Progenitor cell of endocrine pancreas (in vitro differentiated cells): ENCODE results near the gene EML4. TPM values are rescaled to one million over a fixed set of nuclear protein-coding genes. Genes with fewer than 3 reads are reported as not detected.
A peak's percentile ranks its signal among the peaks of the same experiment; 100 is the strongest.

ENCODE experiments used
- DNase-seq: peaks from one replicate; pipeline ENCODE4 v3.0.0; 2021; ENCODE audit warnings: low spot score; ENCODE audit not compliant: unreplicated experiment
- H3K27ac Mint-ChIP-seq: 2 replicates; pipeline ENCODE4 v1.8.0; 2021; ENCODE audit warnings: mild to moderate bottlenecking, moderate library complexity, mixed read lengths
- H3K27me3 Mint-ChIP-seq: 2 replicates; pipeline ENCODE4 v1.8.0; 2021; ENCODE audit warnings: mixed read lengths
- H3K36me3 Mint-ChIP-seq: 2 replicates; pipeline ENCODE4 v1.8.0; 2022; ENCODE audit warnings: mixed read lengths; ENCODE audit not compliant: insufficient read depth
- H3K4me1 Mint-ChIP-seq: 2 replicates; pipeline ENCODE4 v1.8.0; 2021; ENCODE audit warnings: low read depth, mixed read lengths
- H3K4me3 Mint-ChIP-seq: 2 replicates; pipeline ENCODE4 v1.8.0; 2021; ENCODE audit warnings: low read depth, mild to moderate bottlenecking, moderate library complexity, mixed read lengths
- H3K9me3 Mint-ChIP-seq: 2 replicates; pipeline ENCODE4 v1.8.0; 2021; ENCODE audit warnings: low read depth, mixed read lengths
- CTCF ChIP-seq: fragments of 200-600 bp; sonication (generic); IDR thresholded peaks from one replicate; pipeline ENCODE4 v1.5.0; 2021; ENCODE audit warnings: antibody characterized with exemption, mild to moderate bottlenecking; ENCODE audit not compliant: unreplicated experiment
- total RNA-seq: library from RNA; stranded (reverse); gene quantifications from 2 replicates; pipeline ENCODE4 v1.2.1, GENCODE V29; 2021

Gene EML4
- total RNA-seq, 1 donor from 2014 or later, result 75.7 TPM

GRCh38 chr2:42363413-42363812 is 194.3 kb downstream of the EML4 start:
- Mint-ChIP-seq H3K36me3 (no peaks in the 10 kb centered on the region), H3K27ac (peak overlapping the region; percentile 56), H3K4me1 (peaks cover 25% of the 10 kb centered on the region), H3K9me3 (no peaks in the 10 kb centered on the region), H3K27me3 (peaks cover 2% of the 10 kb centered on the region), H3K4me3 (no peak overlapping the region)
- no peak for DNase-seq
- TF ChIP-seq CTCF, result no peak

GRCh38 chr2:42364658-42365057 is 195.5 kb downstream of the EML4 start:
- DNase-seq, result no peak
- TF ChIP-seq CTCF, result no peak
- H3K4me3 Mint-ChIP-seq, result no peak overlapping the region
- H3K27ac Mint-ChIP-seq, result peak overlapping the region; percentile 37
- H3K27me3 Mint-ChIP-seq, result peaks cover 2% of the 10 kb centered on the region
- H3K9me3 Mint-ChIP-seq, result no peaks in the 10 kb centered on the region
- peaks cover 28% of the 10 kb centered on the region for H3K4me1 Mint-ChIP-seq
- no peaks in the 10 kb centered on the region for H3K36me3 Mint-ChIP-seq

GRCh38 chr2:42366411-42366810 is 197.3 kb downstream of the EML4 start:
- no peak overlapping the region for H3K4me3 Mint-ChIP-seq
- H3K36me3 Mint-ChIP-seq, result no peaks in the 10 kb centered on the region
- DNase-seq, result no peak
- H3K9me3 Mint-ChIP-seq, result no peaks in the 10 kb centered on the region
- peaks cover 26% of the 10 kb centered on the region for H3K4me1 Mint-ChIP-seq
- TF ChIP-seq CTCF, result no peak
- H3K27me3 Mint-ChIP-seq, result peaks cover 2% of the 10 kb centered on the region
- H3K27ac Mint-ChIP-seq, result no peak overlapping the region

- H3K4me1 Mint-ChIP-seq, result peaks cover 32% of the 10 kb centered on the region
- no peaks in the 10 kb centered on the region for H3K36me3 Mint-ChIP-seq
- no peak overlapping the region for H3K4me3 Mint-ChIP-seq
- H3K9me3 Mint-ChIP-seq, result no peaks in the 10 kb centered on the region
- DNase-seq, result no peak
- H3K27me3 Mint-ChIP-seq, result peaks cover 2% of the 10 kb centered on the region
- TF ChIP-seq CTCF, result no peak
- H3K27ac Mint-ChIP-seq, result no peak overlapping the region
These were observed 198.7 kb downstream of the EML4 start for GRCh38 chr2:42367835-42368234.

- H3K27ac Mint-ChIP-seq, result peak overlapping the region; percentile 56
- H3K36me3 Mint-ChIP-seq, result no peaks in the 10 kb centered on the region
- peaks cover 35% of the 10 kb centered on the region for H3K4me1 Mint-ChIP-seq
- H3K27me3 Mint-ChIP-seq, result peaks cover 2% of the 10 kb centered on the region
- no peaks in the 10 kb centered on the region for H3K9me3 Mint-ChIP-seq
- no peak for TF ChIP-seq CTCF
- no peak overlapping the region for H3K4me3 Mint-ChIP-seq
- DNase-seq, result no peak
These were observed 199.8 kb downstream of the EML4 start for GRCh38 chr2:42368817-42369531.
